ENCODE measurements around the gene CERK.
"Not testable (repeated sequence)": the region's sequence is repeated elsewhere in the genome, so short reads cannot be mapped to it uniquely, and the experiment has no call there.

Gene CERK

GRCh38 chr22:46661221-46661851 lies 76.7 kb downstream of the CERK start:
- DNase-seq (ENCODE audit: low read depth) = peak; percentile 32

GRCh38 chr22:46660604-46661201 lies 77.3 kb downstream of the CERK start:
- no peak for DNase-seq (ENCODE audit: low read depth)

- DNase-seq (ENCODE audit: low read depth) = no peak
Observed at GRCh38 chr22:46659791-46660186, 78.3 kb downstream of the CERK start.

GRCh38 chr22:46659059-46659790 lies 78.8 kb downstream of the CERK start:
- no peak for DNase-seq (ENCODE audit: low read depth)

- DNase-seq (ENCODE audit: low read depth) = no peak
Observed at GRCh38 chr22:46657996-46658947, 79.8 kb downstream of the CERK start.

- DNase-seq (ENCODE audit: low read depth) = no peak
Observed at GRCh38 chr22:46657655-46657953, 80.4 kb downstream of the CERK start.

- no peak for DNase-seq (ENCODE audit: low read depth)
Observed at GRCh38 chr22:46656856-46657654, 81.0 kb downstream of the CERK start.

GRCh38 chr22:46655861-46656608 lies 82.0 kb downstream of the CERK start:
- DNase-seq (ENCODE audit: low read depth) = no peak

GRCh38 chr22:46654927-46655595 lies 83.0 kb downstream of the CERK start:
- DNase-seq (ENCODE audit: low read depth) = no peak

- DNase-seq (ENCODE audit: low read depth) = no peak
Observed at GRCh38 chr22:46654426-46654825, 83.6 kb downstream of the CERK start.

- no peak for DNase-seq (ENCODE audit: low read depth)
Observed at GRCh38 chr22:46653596-46653995, 84.5 kb downstream of the CERK start.

GRCh38 chr22:46652847-46653331 lies 85.2 kb downstream of the CERK start:
- no peak for DNase-seq (ENCODE audit: low read depth)

GRCh38 chr22:46652081-46652846 lies 85.8 kb downstream of the CERK start:
- no peak for DNase-seq (ENCODE audit: low read depth)

GRCh38 chr22:46651316-46651715 lies 86.7 kb downstream of the CERK start:
- no peak for DNase-seq (ENCODE audit: low read depth)

GRCh38 chr22:46650078-46650810 lies 87.8 kb downstream of the CERK start:
- no peak for DNase-seq (ENCODE audit: low read depth)

- DNase-seq (ENCODE audit: low read depth) = no peak
Observed at GRCh38 chr22:46649141-46650077, 88.6 kb downstream of the CERK start.

- DNase-seq (ENCODE audit: low read depth) = not testable (repeated sequence)
Observed at GRCh38 chr22:46648225-46648820, 89.7 kb downstream of the CERK start.

Data from activated T-cell treated with anti-CD3 and anti-CD28 coated beads for 24 hours (primary cell).